Brain microvascular endothelial cell (primary cell): Measurements from ENCODE around the gene UBR2.

Experiments
- DNase-seq: peaks from one replicate; pipeline ENCODE4 v3.0.0-alpha.2; 2020
- H3K27ac ChIP-seq: fragments of 250-450 bp; sonication (Bioruptor Pico); 2 replicates; pipeline ENCODE4 v1.5.1; 2020; ENCODE audit warnings: mild to moderate bottlenecking, moderate library complexity
- H3K27me3 ChIP-seq: fragments of 250-450 bp; sonication (Bioruptor Pico); replicated peaks from 2 replicates; pipeline ENCODE4 v1.5.1; 2020; ENCODE audit warnings: mild to moderate bottlenecking
- H3K36me3 ChIP-seq: fragments of 250-450 bp; sonication (Bioruptor Pico); replicated peaks from 2 replicates; pipeline ENCODE4 v1.5.1; 2020; ENCODE audit warnings: mild to moderate bottlenecking
- H3K4me3 ChIP-seq: 2 replicates; pipeline ENCODE4 v1.5.1; 2011; ENCODE audit warnings: low read depth, mild to moderate bottlenecking, control low read depth, low read length, moderate library complexity
- in situ Hi-C: cut with HindIII; loops from 2 replicates; pipeline ENCODE4 v1.10.0; 2017; ENCODE audit warnings: low sequenced_read_pairs, low pct_ligation_motif_present
- TF ChIP-seq, protein P1 (sequence below): IDR thresholded peaks from 2 replicates; pipeline ENCODE4 v1.5.1; 2011; ENCODE audit warnings: low read depth, mild to moderate bottlenecking, moderate library complexity, low read length, control low read depth, inconsistent platforms; ENCODE audit errors: missing control alignments

The UBR2 gene

GRCh38 chr6:42674780-42675179 is 111.0 kb downstream of the UBR2 start:
- Histone ChIP-seq H3K4me3 (no peak overlapping the region), H3K27ac (no peak overlapping the region), H3K27me3 (no peaks in the 10 kb centered on the region), H3K36me3 (peaks cover 79% of the 10 kb centered on the region)
- in situ Hi-C loops: loop anchor here (25.0 kb wide), 1 partner anchor 188 kb away; no protein-coding TSS in a partner anchor
- TF ChIP-seq, protein P1, sequence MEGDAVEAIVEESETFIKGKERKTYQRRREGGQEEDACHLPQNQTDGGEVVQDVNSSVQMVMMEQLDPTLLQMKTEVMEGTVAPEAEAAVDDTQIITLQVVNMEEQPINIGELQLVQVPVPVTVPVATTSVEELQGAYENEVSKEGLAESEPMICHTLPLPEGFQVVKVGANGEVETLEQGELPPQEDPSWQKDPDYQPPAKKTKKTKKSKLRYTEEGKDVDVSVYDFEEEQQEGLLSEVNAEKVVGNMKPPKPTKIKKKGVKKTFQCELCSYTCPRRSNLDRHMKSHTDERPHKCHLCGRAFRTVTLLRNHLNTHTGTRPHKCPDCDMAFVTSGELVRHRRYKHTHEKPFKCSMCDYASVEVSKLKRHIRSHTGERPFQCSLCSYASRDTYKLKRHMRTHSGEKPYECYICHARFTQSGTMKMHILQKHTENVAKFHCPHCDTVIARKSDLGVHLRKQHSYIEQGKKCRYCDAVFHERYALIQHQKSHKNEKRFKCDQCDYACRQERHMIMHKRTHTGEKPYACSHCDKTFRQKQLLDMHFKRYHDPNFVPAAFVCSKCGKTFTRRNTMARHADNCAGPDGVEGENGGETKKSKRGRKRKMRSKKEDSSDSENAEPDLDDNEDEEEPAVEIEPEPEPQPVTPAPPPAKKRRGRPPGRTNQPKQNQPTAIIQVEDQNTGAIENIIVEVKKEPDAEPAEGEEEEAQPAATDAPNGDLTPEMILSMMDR: no peak
- DNase-seq: no peak

DNA sequence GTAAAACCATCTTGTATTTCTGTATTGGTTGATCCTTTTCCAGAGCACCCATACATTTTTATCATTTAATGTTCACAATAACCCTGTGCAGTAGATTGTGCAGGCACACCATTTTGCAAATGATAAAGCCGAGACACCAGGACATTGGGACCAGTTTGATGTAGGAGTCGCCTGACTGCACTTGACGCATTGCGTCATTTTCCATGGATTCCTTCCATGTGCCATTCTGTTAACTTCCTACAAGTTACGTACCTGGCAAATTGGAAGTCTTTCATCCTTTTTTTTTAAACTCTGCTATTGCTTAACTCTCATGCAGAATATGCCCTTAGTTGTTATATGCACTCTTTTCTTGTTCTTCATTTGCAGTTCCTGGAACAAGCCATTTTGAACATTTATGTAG is 115.5 kb downstream of the UBR2 start:
- TF ChIP-seq, protein P1: no peak

DNA sequence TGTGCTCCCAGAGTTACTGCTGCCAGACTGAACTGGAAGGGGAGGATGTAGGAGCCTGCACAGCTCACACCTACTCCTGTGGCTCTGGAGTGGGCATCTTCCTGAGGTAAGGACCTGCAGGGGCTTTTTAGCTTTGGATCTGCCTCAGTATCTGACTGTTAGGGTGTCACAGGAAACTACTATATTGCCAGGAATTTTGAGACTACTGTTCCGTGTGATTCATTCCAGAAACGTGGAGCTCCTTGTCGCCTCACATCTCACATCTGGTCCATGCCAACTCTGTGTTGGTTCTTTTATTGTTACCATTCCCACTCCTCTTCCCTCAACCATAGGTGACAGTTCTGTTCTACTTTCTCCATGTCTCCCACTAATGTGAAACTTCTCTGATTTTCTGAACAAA is 124.5 kb downstream of the UBR2 start:
- no peak overlapping the region for H3K27ac ChIP-seq
- in situ Hi-C loops: no loop called here
- H3K4me3 ChIP-seq: no peak overlapping the region
- TF ChIP-seq, protein P1: no peak
- no peak for DNase-seq
- no peaks in the 10 kb centered on the region for H3K27me3 ChIP-seq
- H3K36me3 ChIP-seq: peaks cover 35% of the 10 kb centered on the region

More for the DNA sequence above, 115.5 kb downstream of the UBR2 start:
- Histone ChIP-seq H3K4me3 (no peak overlapping the region), H3K27me3 (no peaks in the 10 kb centered on the region), H3K36me3 (peaks cover 48% of the 10 kb centered on the region), H3K27ac (no peak overlapping the region)
- no peak for DNase-seq
- in situ Hi-C loops: no loop called here

GRCh38 chr6:42689371-42689770 is 125.5 kb downstream of the UBR2 start:
- in situ Hi-C loops: no loop called here
- Histone ChIP-seq H3K27ac (no peak overlapping the region), H3K36me3 (peaks cover 33% of the 10 kb centered on the region), H3K4me3 (no peak overlapping the region), H3K27me3 (no peaks in the 10 kb centered on the region)
- TF ChIP-seq, protein P1: no peak
- no peak for DNase-seq

- Histone ChIP-seq H3K4me3 (no peak overlapping the region), H3K27ac (no peak overlapping the region), H3K36me3 (peaks cover 28% of the 10 kb centered on the region), H3K27me3 (no peaks in the 10 kb centered on the region)
- in situ Hi-C loops: no loop called here
- DNase-seq: no peak
- TF ChIP-seq, protein P1: no peak
Measured at GRCh38 chr6:42690151-42690702, 126.4 kb downstream of the UBR2 start.

- TF ChIP-seq, protein P1: no peak
- no peaks in the 10 kb centered on the region for H3K27me3 ChIP-seq
- no peak overlapping the region for H3K27ac ChIP-seq
- no peak overlapping the region for H3K4me3 ChIP-seq
- no peak for DNase-seq
- in situ Hi-C loops: no loop called here
- peaks cover 26% of the 10 kb centered on the region for H3K36me3 ChIP-seq
Measured at GRCh38 chr6:42690872-42691271, 127.0 kb downstream of the UBR2 start.
